GM19240 (cell line): ENCODE data around the gene CBLB.

Source experiments
- DNase-seq: peaks from one replicate; pipeline ENCODE4 v3.0.0; 2011; ENCODE audit warnings: low spot score; ENCODE audit not compliant: insufficient read length

CBLB gene

GRCh38 chr3:105846809-105847208 lies 22.0 kb downstream of the CBLB start:
- no peak for DNase-seq

- DNase-seq, result no peak
Observed at GRCh38 chr3:105845488-105845887, 23.3 kb downstream of the CBLB start.

GRCh38 chr3:105844704-105845103 lies 24.1 kb downstream of the CBLB start:
- no peak for DNase-seq

GRCh38 chr3:105843994-105844393 lies 24.8 kb downstream of the CBLB start:
- no peak for DNase-seq

- DNase-seq, result no peak
Observed at GRCh38 chr3:105842943-105843342, 25.9 kb downstream of the CBLB start.

- DNase-seq, result no peak
Observed at GRCh38 chr3:105842449-105842848, 26.4 kb downstream of the CBLB start.

GRCh38 chr3:105837947-105838346 lies 30.9 kb downstream of the CBLB start:
- DNase-seq, result no peak

- DNase-seq, result no peak
Observed at GRCh38 chr3:105837143-105837740, 31.6 kb downstream of the CBLB start.

- DNase-seq, result no peak
Observed at GRCh38 chr3:105836533-105836932, 32.3 kb downstream of the CBLB start.

- DNase-seq, result no peak
Observed at GRCh38 chr3:105835606-105836005, 33.2 kb downstream of the CBLB start.

- no peak for DNase-seq
Observed at GRCh38 chr3:105834768-105835167, 34.0 kb downstream of the CBLB start.

GRCh38 chr3:105832644-105833043 lies 36.2 kb downstream of the CBLB start:
- no peak for DNase-seq

- DNase-seq, result no peak
Observed at GRCh38 chr3:105830836-105831235, 38.0 kb downstream of the CBLB start.

GRCh38 chr3:105829871-105830622 lies 38.8 kb downstream of the CBLB start:
- DNase-seq, result no peak

- DNase-seq, result no peak
Observed at GRCh38 chr3:105829229-105829628, 39.6 kb downstream of the CBLB start.

GRCh38 chr3:105828703-105829102 lies 40.1 kb downstream of the CBLB start:
- no peak for DNase-seq

- DNase-seq, result no peak
Observed at GRCh38 chr3:105827959-105828358, 40.9 kb downstream of the CBLB start.

- no peak for DNase-seq
Observed at GRCh38 chr3:105826778-105827634, 41.8 kb downstream of the CBLB start.

- DNase-seq, result no peak
Observed at GRCh38 chr3:105824129-105824528, 44.7 kb downstream of the CBLB start.

- DNase-seq, result no peak
Observed at GRCh38 chr3:105823149-105823867, 45.5 kb downstream of the CBLB start.
